ENCODE measurements around the gene LY86. TPM values are rescaled to one million over a fixed set of nuclear protein-coding genes. Genes with fewer than 3 reads are reported as not detected.

LY86 gene
- total and polyA plus RNA-seq, 9 donors = 1.3 to 13.8 (median 2.3) TPM

DNA sequence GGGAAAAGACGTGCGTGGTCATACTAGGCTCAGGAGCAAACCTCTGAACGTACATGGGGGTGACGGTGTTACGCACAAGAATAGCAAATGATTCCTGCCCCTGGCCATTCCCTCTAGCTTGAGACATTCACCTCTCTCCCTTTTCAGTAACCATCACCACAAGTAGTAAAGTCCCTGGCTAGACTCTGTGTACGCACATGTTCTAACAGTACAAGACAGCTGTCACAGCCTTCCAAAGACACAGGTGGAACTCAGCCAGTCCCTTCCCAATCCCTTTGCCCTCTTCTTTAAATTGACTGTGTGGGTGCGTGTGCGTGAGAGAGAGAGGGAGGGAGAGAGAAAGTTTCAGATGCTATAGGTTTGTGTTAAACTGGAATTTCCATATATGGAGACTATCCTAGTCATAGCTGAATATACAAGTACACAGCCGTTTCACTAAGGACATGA, 67.3 kb downstream of the LY86 start:
- no peaks in the 10 kb centered on the region for H3K36me3 ChIP-seq
- no peak overlapping the region for H3K27ac ChIP-seq
- peaks cover 2% of the 10 kb centered on the region for H3K4me1 ChIP-seq (ENCODE audit: insufficient read depth)
- no peak for DNase-seq
- no peaks in the 10 kb centered on the region for H3K27me3 ChIP-seq
- H3K4me3 ChIP-seq = no peak overlapping the region
- no peaks in the 10 kb centered on the region for H3K9me3 ChIP-seq
- TF ChIP-seq POLR2A (IDR thresholded peaks at IDR 0.05) (no peak), EP300 (IDR thresholded peaks at IDR 0.05) (no peak)
- TF ChIP-seq, protein P1, sequence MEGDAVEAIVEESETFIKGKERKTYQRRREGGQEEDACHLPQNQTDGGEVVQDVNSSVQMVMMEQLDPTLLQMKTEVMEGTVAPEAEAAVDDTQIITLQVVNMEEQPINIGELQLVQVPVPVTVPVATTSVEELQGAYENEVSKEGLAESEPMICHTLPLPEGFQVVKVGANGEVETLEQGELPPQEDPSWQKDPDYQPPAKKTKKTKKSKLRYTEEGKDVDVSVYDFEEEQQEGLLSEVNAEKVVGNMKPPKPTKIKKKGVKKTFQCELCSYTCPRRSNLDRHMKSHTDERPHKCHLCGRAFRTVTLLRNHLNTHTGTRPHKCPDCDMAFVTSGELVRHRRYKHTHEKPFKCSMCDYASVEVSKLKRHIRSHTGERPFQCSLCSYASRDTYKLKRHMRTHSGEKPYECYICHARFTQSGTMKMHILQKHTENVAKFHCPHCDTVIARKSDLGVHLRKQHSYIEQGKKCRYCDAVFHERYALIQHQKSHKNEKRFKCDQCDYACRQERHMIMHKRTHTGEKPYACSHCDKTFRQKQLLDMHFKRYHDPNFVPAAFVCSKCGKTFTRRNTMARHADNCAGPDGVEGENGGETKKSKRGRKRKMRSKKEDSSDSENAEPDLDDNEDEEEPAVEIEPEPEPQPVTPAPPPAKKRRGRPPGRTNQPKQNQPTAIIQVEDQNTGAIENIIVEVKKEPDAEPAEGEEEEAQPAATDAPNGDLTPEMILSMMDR (IDR thresholded peaks at IDR 0.05) = no peak
- 85 to 89% (median 88%) methylated on average over 9 of the region's 9 CpGs for WGBS, 3 donors
- intact Hi-C loops (cut with DNase I) = no loop called here

DNA sequence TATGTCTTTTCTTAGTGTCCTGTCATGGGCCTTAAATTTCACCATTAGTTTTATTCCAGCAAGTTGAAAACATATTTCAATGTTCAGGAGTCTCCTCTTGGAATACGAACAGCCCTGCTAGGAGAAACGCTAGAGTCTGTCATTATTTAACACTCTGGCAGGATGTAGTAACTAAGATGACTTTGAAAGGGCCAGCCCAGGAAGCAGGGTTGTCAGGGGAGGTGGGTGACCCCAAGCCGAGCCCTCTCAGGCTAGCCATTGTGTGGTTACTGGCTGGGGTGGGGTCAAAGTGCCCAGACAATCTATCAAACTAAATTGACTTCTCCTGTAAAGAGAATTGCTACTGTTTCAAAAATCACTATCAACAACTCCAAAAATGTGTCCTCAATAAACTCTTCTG, 67.8 kb downstream of the LY86 start:
- Histone ChIP-seq H3K9me3 (no peaks in the 10 kb centered on the region), H3K4me1 (ENCODE audit: insufficient read depth) (peaks cover 2% of the 10 kb centered on the region), H3K27ac (no peak overlapping the region), H3K4me3 (no peak overlapping the region), H3K27me3 (no peaks in the 10 kb centered on the region), H3K36me3 (no peaks in the 10 kb centered on the region)
- DNase-seq = no peak
- TF ChIP-seq EP300 (IDR thresholded peaks at IDR 0.05) = no peak
- no peak for TF ChIP-seq POLR2A (IDR thresholded peaks at IDR 0.05)
- TF ChIP-seq, protein P1 (IDR thresholded peaks at IDR 0.05) = no peak
- WGBS, 3 donors = 54 to 63% (median 58%) methylated on average over 3 of the region's 3 CpGs
- intact Hi-C loops (cut with DNase I) = no loop called here

DNA sequence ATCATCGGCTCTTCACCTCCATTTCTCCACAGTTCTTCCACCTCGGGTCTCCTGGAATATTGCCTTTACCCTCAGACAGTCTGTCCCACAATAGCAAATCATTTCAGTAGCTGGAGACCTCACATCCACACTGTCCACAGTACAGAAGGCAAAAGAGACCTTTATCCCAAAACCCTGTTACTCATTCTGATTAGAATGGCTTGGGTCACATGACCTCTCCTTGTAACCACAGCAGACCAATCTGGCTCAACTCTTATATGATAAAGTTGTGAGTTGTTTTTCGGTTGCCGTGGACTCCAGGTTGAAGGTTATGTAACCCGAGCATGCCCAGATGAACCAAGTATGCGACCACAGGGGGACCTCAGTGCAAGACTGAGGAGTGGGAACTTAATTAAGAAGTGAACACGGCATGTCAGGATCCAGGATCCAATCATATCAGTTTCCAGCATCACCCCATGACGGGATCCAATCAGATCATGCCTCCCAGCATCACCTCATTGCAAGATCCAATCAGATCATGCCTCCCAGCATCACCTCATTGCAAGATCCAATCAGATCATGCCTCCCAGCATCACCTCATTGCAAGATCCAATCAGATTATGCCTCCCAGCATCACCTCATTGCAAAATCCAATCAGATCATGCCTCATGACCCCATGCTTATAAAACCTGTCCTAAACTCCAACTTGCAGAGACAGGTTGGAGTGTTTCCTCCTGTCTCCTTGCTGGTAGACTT, 68.7 kb downstream of the LY86 start:
- intact Hi-C loops (cut with DNase I) = no loop called here
- Histone ChIP-seq H3K4me1 (ENCODE audit: insufficient read depth) (peaks cover 2% of the 10 kb centered on the region), H3K27ac (no peak overlapping the region), H3K36me3 (no peaks in the 10 kb centered on the region), H3K27me3 (no peaks in the 10 kb centered on the region), H3K4me3 (no peak overlapping the region), H3K9me3 (no peaks in the 10 kb centered on the region)
- WGBS, 3 donors = 82 to 94% (median 92%) methylated on average over 8 of the region's 8 CpGs
- DNase-seq = no peak
- TF ChIP-seq EP300 (IDR thresholded peaks at IDR 0.05) = no peak
- TF ChIP-seq POLR2A (IDR thresholded peaks at IDR 0.05) = no peak
- TF ChIP-seq, protein P1 (IDR thresholded peaks at IDR 0.05) = no peak

DNA sequence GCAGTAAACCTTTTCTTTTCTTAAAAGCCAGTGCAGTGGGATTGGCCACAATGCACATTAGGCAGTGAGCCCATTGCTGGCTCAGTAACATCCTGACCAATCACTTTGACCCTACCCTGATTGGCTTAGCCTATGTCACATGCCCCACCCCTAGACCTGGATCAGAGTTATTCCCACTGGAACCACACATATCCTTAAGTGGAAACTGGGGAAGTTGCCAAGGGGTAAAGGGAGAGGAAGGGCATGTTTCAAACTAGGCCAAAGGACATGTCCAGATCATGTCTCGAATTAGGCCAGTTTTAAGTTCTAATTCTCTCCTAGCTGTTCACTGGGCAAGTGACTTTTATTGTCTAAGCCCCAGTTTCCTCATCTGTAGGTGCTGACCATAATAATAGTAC, 69.3 kb downstream of the LY86 start:
- peaks cover 2% of the 10 kb centered on the region for H3K4me1 ChIP-seq (ENCODE audit: insufficient read depth)
- H3K27ac ChIP-seq = no peak overlapping the region
- no peaks in the 10 kb centered on the region for H3K27me3 ChIP-seq
- H3K36me3 ChIP-seq = no peaks in the 10 kb centered on the region
- WGBS, 3 donors = 79 to 100% (median 96%) methylated on average over 1 of the region's 1 CpG
- H3K4me3 ChIP-seq = no peak overlapping the region
- H3K9me3 ChIP-seq = no peaks in the 10 kb centered on the region
- DNase-seq = no peak
- no peak for TF ChIP-seq POLR2A (IDR thresholded peaks at IDR 0.05)
- no peak for TF ChIP-seq EP300 (IDR thresholded peaks at IDR 0.05)
- TF ChIP-seq, protein P1 (IDR thresholded peaks at IDR 0.05) = no peak
- intact Hi-C loops (cut with DNase I) = no loop called here
